Measurements from ENCODE around the gene YPEL3. TPM values are rescaled to one million over a fixed set of nuclear protein-coding genes. Genes with fewer than 3 reads are reported as not detected.
A peak's percentile ranks its signal among the peaks of the same experiment; 100 is the strongest.

YPEL3 gene
- total RNA-seq, 4 donors from 2014 or later = 90.8 to 154 (median 125) TPM

DNA sequence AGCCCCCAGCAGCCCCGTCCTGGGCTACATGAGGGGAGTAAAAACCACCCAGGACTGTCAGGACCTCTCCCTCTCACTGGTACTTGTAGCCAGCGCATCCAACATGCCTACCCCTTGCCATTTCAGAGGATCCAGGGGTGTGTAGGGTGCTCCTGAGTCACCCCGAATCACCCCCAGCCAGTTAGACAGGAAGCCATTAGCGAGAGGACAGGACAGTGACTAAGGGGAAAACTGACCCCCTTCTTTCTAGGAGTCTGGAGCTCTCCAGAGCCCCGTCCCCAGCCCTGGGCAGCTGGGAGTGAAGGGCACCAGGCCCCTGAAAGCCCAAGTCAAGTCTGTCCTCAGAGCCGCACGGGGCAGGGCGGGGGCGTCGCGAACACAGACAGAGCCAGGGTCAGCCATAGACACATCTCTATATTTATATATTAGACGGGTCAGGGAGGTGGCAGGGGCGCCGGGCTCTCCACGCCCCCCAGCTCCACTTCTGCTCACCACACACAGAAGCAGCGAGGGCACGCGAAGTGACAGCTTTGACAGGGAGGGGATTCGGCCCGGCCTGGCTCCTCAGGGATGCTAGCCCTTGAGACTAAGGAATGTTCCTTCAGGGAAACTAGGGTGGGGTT is 17.8 kb upstream of the YPEL3 start:
- Histone ChIP-seq H3K4me1 (peaks cover 28 to 56% (median 36%) of the 10 kb centered on the region in 4 donors), H3K36me3 (peaks cover 0 to 26% (median 12%) of the 10 kb centered on the region in 4 donors), H3K27ac (peak overlapping the region; percentile 81 to 98 (median 88)), H3K27me3 (no peaks in the 10 kb centered on the region), H3K4me3 (no peak overlapping the region), H3K9me3 (no peaks in the 10 kb centered on the region)
- intact Hi-C loops (cut with DNase I; ENCODE audit: low total_unique reads) (loop anchor here (10.0 kb wide), 1 partner anchor 71 kb away; the partner anchor contains the start of gene CORO1A), in situ Hi-C loops (cut with MboI; ENCODE audit: low pct_ligation_motif_present in 1 of 4, low pct_unique_long_range_greater_than_20kb in 1 of 4, low sequenced_read_pairs in 3 of 4) (loop anchor here in 2 of 4 donors (25.0 kb wide), 1 partner anchor 298 kb away; the partner anchor contains the start of gene ZNF771 (in 2 of the 2))
- no peak for DNase-seq
- 87 to 89% methylated on average over 9 to 19 of the region's 20 CpGs for WGBS, 2 donors (ENCODE audit: low coverage in 1 of 2)
- TF ChIP-seq POLR2A (IDR thresholded peaks at IDR 0.05) (no peak), EP300 (IDR thresholded peaks at IDR 0.05; ENCODE audit: low read depth) (no peak), POLR2AphosphoS5 (IDR thresholded peaks at IDR 0.05) (no peak)
- TF ChIP-seq, protein P1, sequence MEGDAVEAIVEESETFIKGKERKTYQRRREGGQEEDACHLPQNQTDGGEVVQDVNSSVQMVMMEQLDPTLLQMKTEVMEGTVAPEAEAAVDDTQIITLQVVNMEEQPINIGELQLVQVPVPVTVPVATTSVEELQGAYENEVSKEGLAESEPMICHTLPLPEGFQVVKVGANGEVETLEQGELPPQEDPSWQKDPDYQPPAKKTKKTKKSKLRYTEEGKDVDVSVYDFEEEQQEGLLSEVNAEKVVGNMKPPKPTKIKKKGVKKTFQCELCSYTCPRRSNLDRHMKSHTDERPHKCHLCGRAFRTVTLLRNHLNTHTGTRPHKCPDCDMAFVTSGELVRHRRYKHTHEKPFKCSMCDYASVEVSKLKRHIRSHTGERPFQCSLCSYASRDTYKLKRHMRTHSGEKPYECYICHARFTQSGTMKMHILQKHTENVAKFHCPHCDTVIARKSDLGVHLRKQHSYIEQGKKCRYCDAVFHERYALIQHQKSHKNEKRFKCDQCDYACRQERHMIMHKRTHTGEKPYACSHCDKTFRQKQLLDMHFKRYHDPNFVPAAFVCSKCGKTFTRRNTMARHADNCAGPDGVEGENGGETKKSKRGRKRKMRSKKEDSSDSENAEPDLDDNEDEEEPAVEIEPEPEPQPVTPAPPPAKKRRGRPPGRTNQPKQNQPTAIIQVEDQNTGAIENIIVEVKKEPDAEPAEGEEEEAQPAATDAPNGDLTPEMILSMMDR (IDR thresholded peaks at IDR 0.05) = no peak

GRCh38 chr16:30113031-30113710 is 17.2 kb upstream of the YPEL3 start, which contains the start of gene GDPD3:
Gene GDPD3 (minus strand): TSS chr16:30113537. CDS start chr16:30113478, 59 bp downstream.
- peaks cover 0 to 24% (median 10%) of the 10 kb centered on the region in 4 donors for H3K36me3 ChIP-seq
- in situ Hi-C loops (cut with MboI; ENCODE audit: low pct_ligation_motif_present in 1 of 4, low pct_unique_long_range_greater_than_20kb in 1 of 4, low sequenced_read_pairs in 3 of 4) (loop anchor here in 2 of 4 donors (25.0 kb wide), 1 partner anchor 299 kb away; the partner anchor contains the start of gene ZNF771 (in 2 of the 2)), intact Hi-C loops (cut with DNase I; ENCODE audit: low total_unique reads) (loop anchor here (10.0 kb wide), 1 partner anchor 72 kb away; the partner anchor contains the start of gene CORO1A)
- peaks cover 28 to 50% (median 33%) of the 10 kb centered on the region in 4 donors for H3K4me1 ChIP-seq
- peak within 1 kb of the TSS; percentile 81 to 98 (median 88) for H3K27ac ChIP-seq
- DNase-seq = peak; percentile 87
- H3K4me3 ChIP-seq = no peak within 1 kb of the TSS
- 58% methylated on average over 20 of the region's 20 CpGs; no CpG with 5 or more reads in 1 of the 2 donors for WGBS, 2 donors (ENCODE audit: low coverage in 1 of 2)
- no peaks in the 10 kb centered on the region for H3K27me3 ChIP-seq
- no peaks in the 10 kb centered on the region for H3K9me3 ChIP-seq
- TF ChIP-seq EP300 (IDR thresholded peaks at IDR 0.05; ENCODE audit: low read depth) (no peak), POLR2A (IDR thresholded peaks at IDR 0.05) (peak; percentile 41), POLR2AphosphoS5 (IDR thresholded peaks at IDR 0.05) (peak in 2 of 3 donors; percentile 67 to 72)
- TF ChIP-seq, protein P1 (IDR thresholded peaks at IDR 0.05) = peak in 2 of 5 experiments; percentile 15 to 34

- intact Hi-C loops (cut with DNase I; ENCODE audit: low total_unique reads) (loop anchor here (10.0 kb wide), 1 partner anchor 72 kb away; the partner anchor contains the start of gene CORO1A), in situ Hi-C loops (cut with MboI; ENCODE audit: low pct_ligation_motif_present in 1 of 4, low pct_unique_long_range_greater_than_20kb in 1 of 4, low sequenced_read_pairs in 3 of 4) (loop anchor here in 2 of 4 donors (25.0 kb wide), 1 partner anchor 300 kb away; the partner anchor contains the start of gene ZNF771 (in 2 of the 2))
- Histone ChIP-seq H3K27ac (peak overlapping the region; percentile 81 to 98 (median 88)), H3K27me3 (no peaks in the 10 kb centered on the region), H3K4me3 (no peak overlapping the region), H3K36me3 (peaks cover 0 to 21% (median 10%) of the 10 kb centered on the region in 4 donors), H3K4me1 (peaks cover 28 to 42% (median 33%) of the 10 kb centered on the region in 4 donors), H3K9me3 (no peaks in the 10 kb centered on the region)
- DNase-seq = peak; percentile 84
- TF ChIP-seq POLR2AphosphoS5 (IDR thresholded peaks at IDR 0.05) (peak in 1 of 3 donors; percentile 29), POLR2A (IDR thresholded peaks at IDR 0.05) (no peak)
- TF ChIP-seq, protein P1 (IDR thresholded peaks at IDR 0.05) = peak; percentile 67 to 88 (median 78)
- 75 to 83% methylated on average over 2 to 29 of the region's 29 CpGs for WGBS, 2 donors (ENCODE audit: low coverage in 1 of 2)
Observed at GRCh38 chr16:30112197-30113030, 16.4 kb upstream of the YPEL3 start.

Measured in transverse colon (tissue), 4 donors.